ENCODE data around the gene COMMD3. TPM values are rescaled to one million over a fixed set of nuclear protein-coding genes. Genes with fewer than 3 reads are reported as not detected.

The COMMD3 gene
- total and polyA plus RNA-seq, 9 of the 15 experiments (the other 6 are each of a cell fraction or from before 2014, with no cell fraction given) = 50.7 to 217 (median 80.1) TPM

DNA sequence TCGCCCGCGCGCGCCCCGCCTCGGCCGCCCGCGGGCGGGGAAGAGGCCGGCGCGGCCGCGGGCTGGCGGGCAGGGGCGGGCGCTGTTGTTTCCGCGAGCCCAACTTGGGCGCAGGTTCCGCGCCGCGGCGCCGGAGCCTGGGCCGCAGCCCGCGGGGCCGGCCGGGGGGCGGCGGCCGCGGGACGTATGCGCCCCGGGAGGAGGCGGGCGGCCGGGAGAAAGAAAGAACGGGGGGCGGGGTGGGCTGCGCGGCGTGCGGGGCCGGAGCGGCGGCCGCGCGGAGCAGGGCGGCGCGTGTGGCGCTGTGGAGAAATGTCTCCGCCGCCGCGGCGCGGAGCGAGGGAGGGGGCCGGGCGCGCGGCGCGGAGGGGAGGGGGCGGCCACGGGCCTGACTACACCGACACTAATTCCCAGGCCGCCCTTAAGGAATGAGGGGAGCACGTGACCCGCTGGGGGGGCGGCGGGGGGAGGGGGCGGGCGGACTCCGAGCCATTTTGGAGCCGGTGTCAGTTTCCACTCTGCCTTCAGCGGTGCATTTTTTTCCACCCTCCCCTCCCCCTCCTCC, 4.5 kb downstream of the COMMD3 start, which contains the start of gene BMI1 (continued):
- TF ChIP-seq, protein P1, sequence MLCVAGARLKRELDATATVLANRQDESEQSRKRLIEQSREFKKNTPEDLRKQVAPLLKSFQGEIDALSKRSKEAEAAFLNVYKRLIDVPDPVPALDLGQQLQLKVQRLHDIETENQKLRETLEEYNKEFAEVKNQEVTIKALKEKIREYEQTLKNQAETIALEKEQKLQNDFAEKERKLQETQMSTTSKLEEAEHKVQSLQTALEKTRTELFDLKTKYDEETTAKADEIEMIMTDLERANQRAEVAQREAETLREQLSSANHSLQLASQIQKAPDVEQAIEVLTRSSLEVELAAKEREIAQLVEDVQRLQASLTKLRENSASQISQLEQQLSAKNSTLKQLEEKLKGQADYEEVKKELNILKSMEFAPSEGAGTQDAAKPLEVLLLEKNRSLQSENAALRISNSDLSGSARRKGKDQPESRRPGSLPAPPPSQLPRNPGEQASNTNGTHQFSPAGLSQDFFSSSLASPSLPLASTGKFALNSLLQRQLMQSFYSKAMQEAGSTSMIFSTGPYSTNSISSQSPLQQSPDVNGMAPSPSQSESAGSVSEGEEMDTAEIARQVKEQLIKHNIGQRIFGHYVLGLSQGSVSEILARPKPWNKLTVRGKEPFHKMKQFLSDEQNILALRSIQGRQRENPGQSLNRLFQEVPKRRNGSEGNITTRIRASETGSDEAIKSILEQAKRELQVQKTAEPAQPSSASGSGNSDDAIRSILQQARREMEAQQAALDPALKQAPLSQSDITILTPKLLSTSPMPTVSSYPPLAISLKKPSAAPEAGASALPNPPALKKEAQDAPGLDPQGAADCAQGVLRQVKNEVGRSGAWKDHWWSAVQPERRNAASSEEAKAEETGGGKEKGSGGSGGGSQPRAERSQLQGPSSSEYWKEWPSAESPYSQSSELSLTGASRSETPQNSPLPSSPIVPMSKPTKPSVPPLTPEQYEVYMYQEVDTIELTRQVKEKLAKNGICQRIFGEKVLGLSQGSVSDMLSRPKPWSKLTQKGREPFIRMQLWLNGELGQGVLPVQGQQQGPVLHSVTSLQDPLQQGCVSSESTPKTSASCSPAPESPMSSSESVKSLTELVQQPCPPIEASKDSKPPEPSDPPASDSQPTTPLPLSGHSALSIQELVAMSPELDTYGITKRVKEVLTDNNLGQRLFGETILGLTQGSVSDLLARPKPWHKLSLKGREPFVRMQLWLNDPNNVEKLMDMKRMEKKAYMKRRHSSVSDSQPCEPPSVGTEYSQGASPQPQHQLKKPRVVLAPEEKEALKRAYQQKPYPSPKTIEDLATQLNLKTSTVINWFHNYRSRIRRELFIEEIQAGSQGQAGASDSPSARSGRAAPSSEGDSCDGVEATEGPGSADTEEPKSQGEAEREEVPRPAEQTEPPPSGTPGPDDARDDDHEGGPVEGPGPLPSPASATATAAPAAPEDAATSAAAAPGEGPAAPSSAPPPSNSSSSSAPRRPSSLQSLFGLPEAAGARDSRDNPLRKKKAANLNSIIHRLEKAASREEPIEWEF (CRISPR knock-in tag; IDR thresholded peaks at IDR 0.05) = no peak
- TF ChIP-seq, protein P2, sequence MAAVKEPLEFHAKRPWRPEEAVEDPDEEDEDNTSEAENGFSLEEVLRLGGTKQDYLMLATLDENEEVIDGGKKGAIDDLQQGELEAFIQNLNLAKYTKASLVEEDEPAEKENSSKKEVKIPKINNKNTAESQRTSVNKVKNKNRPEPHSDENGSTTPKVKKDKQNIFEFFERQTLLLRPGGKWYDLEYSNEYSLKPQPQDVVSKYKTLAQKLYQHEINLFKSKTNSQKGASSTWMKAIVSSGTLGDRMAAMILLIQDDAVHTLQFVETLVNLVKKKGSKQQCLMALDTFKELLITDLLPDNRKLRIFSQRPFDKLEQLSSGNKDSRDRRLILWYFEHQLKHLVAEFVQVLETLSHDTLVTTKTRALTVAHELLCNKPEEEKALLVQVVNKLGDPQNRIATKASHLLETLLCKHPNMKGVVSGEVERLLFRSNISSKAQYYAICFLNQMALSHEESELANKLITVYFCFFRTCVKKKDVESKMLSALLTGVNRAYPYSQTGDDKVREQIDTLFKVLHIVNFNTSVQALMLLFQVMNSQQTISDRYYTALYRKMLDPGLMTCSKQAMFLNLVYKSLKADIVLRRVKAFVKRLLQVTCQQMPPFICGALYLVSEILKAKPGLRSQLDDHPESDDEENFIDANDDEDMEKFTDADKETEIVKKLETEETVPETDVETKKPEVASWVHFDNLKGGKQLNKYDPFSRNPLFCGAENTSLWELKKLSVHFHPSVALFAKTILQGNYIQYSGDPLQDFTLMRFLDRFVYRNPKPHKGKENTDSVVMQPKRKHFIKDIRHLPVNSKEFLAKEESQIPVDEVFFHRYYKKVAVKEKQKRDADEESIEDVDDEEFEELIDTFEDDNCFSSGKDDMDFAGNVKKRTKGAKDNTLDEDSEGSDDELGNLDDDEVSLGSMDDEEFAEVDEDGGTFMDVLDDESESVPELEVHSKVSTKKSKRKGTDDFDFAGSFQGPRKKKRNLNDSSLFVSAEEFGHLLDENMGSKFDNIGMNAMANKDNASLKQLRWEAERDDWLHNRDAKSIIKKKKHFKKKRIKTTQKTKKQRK (IDR thresholded peaks at IDR 0.05; ENCODE audit: borderline replicate concordance, low read depth, low read length) = no peak
- TF ChIP-seq ZNF347 (CRISPR knock-in tag; IDR thresholded peaks at IDR 0.05; ENCODE audit: low read depth) (no peak), KAT2B (IDR thresholded peaks at IDR 0.05; ENCODE audit: low read depth, low read length) (no peak), BMI1 (IDR thresholded peaks at IDR 0.05; ENCODE audit: low read length) (no peak), FOXA1 (IDR thresholded peaks at IDR 0.05; ENCODE audit: borderline replicate concordance) (no peak), TCF3 (CRISPR knock-in tag; IDR thresholded peaks at IDR 0.05) (no peak), FOXK1 (CRISPR knock-in tag; IDR thresholded peaks at IDR 0.05; ENCODE audit: borderline replicate concordance) (no peak), HOXB6 (CRISPR knock-in tag; IDR thresholded peaks at IDR 0.05; ENCODE audit: borderline replicate concordance) (no peak), NFRKB (IDR thresholded peaks at IDR 0.05; ENCODE audit: low read depth) (no peak), CHD4 (IDR thresholded peaks at IDR 0.05; ENCODE audit: insufficient read depth, insufficient replicate concordance, low read depth, low read length, poor library complexity, severe bottlenecking) (no peak), KLF1 (tag; IDR thresholded peaks at IDR 0.05) (no peak), CREM (IDR thresholded peaks at IDR 0.05; ENCODE audit: low read depth) (0 out of 2 replicates have a peak, but pooled peaks have one; percentile 9)
- TF ChIP-seq, protein P3, sequence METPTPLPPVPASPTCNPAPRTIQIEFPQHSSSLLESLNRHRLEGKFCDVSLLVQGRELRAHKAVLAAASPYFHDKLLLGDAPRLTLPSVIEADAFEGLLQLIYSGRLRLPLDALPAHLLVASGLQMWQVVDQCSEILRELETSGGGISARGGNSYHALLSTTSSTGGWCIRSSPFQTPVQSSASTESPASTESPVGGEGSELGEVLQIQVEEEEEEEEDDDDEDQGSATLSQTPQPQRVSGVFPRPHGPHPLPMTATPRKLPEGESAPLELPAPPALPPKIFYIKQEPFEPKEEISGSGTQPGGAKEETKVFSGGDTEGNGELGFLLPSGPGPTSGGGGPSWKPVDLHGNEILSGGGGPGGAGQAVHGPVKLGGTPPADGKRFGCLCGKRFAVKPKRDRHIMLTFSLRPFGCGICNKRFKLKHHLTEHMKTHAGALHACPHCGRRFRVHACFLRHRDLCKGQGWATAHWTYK (CRISPR knock-in tag; IDR thresholded peaks at IDR 0.05) = no peak
- TF ChIP-seq, protein P4, sequence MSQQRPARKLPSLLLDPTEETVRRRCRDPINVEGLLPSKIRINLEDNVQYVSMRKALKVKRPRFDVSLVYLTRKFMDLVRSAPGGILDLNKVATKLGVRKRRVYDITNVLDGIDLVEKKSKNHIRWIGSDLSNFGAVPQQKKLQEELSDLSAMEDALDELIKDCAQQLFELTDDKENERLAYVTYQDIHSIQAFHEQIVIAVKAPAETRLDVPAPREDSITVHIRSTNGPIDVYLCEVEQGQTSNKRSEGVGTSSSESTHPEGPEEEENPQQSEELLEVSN (IDR thresholded peaks at IDR 0.05; ENCODE audit: borderline replicate concordance in 1 of 2, extremely low read depth in 1 of 2, insufficient read depth in 1 of 2, insufficient read length in 1 of 2, low read depth in 1 of 2, low read length in 1 of 2, poor library complexity in 1 of 2, severe bottlenecking in 1 of 2) = peak in 1 of 2 experiments; percentile 43

All from K562 (cell line).